Astrocyte of the spinal cord (primary cell): Measurements from ENCODE around the gene ELOF1.
"Not testable (repeated sequence)": the region's sequence is repeated elsewhere in the genome, so short reads cannot be mapped to it uniquely, and the experiment has no call there.

Experiments
- DNase-seq: peaks from one replicate; pipeline ENCODE4 v3.0.0; 2011; ENCODE audit warnings: low read depth, low spot score
- H3K4me3 ChIP-seq: 2 replicates; pipeline ENCODE4 v1.5.1; 2011; ENCODE audit warnings: low read depth, mild to moderate bottlenecking, low read length, moderate library complexity
- in situ Hi-C: cut with HindIII; loops from 2 replicates; pipeline ENCODE4 v1.10.0; 2017; ENCODE audit warnings: low sequenced_read_pairs
- TF ChIP-seq, protein P1 (sequence below): IDR thresholded peaks from 2 replicates; pipeline ENCODE4 v1.5.1; 2012; ENCODE audit warnings: low read depth, mild to moderate bottlenecking, low read length, inconsistent platforms

The ELOF1 gene

DNA sequence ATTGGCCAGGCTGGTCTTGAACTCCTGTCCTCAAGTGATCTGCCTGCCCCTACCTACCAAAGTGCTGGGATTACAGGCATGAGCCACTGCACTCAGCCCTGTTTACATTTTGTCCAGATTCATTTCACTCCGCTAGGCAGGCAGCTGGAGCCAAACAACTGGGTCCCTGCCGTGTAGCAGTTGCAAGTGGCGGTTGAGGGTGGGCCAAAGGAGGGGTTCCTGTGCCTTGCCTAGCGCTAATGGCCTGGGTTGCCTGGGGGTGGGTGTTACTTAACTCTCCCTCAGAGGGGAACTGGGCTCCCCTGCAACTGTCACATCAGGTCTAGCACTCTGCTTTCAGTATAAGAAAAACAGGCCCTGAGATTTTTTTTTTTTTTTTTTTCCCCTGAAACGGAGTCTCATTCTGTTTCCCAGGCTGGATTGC is 11.0 kb upstream of the ELOF1 start:
- TF ChIP-seq, protein P1, sequence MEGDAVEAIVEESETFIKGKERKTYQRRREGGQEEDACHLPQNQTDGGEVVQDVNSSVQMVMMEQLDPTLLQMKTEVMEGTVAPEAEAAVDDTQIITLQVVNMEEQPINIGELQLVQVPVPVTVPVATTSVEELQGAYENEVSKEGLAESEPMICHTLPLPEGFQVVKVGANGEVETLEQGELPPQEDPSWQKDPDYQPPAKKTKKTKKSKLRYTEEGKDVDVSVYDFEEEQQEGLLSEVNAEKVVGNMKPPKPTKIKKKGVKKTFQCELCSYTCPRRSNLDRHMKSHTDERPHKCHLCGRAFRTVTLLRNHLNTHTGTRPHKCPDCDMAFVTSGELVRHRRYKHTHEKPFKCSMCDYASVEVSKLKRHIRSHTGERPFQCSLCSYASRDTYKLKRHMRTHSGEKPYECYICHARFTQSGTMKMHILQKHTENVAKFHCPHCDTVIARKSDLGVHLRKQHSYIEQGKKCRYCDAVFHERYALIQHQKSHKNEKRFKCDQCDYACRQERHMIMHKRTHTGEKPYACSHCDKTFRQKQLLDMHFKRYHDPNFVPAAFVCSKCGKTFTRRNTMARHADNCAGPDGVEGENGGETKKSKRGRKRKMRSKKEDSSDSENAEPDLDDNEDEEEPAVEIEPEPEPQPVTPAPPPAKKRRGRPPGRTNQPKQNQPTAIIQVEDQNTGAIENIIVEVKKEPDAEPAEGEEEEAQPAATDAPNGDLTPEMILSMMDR, result no peak
- in situ Hi-C loops, result no loop called here

DNA sequence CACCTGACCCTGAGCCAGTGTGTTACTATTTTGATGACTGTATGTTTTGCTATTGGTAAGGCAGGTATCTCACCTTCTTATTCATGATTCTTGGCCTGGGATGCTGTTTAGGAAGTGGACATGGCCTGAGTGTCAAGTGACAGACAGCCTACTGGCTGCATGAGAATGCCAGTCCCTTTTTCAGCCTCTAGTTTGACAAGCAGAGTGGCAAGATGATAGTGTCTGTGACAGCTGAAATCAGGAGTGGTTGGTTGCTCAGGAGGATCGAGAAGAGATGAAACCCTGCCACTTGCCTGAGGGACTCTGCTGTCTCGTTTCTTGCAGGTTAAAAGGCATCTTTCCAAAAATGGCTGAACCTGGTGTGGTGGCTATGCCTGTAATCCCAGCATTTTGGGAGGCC is 7.1 kb upstream of the ELOF1 start:
- no peak for DNase-seq
- no peak overlapping the region for H3K4me3 ChIP-seq
- in situ Hi-C loops, result no loop called here
- TF ChIP-seq, protein P1, result no peak

More for the DNA sequence above, 11.0 kb upstream of the ELOF1 start:
- DNase-seq, result no peak
- H3K4me3 ChIP-seq, result no peak overlapping the region

DNA sequence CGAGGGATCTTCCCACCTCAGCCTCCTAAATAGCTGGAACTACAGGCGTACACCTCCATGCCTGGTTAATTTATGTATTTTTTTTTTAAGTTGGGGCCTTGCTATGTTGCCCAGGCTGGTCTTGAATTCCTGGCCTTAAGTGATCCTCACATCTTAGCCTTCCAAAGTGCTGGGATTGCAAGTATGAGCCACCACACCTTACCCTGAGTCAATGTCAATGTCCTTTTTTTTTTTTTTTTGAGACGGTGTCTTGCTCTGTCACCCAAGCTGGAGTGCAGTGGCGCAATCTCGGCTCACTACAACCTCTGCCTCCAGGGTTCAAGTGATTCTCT is 6.6 kb upstream of the ELOF1 start:
- DNase-seq, in situ Hi-C loops: not testable (repeated sequence)

DNA sequence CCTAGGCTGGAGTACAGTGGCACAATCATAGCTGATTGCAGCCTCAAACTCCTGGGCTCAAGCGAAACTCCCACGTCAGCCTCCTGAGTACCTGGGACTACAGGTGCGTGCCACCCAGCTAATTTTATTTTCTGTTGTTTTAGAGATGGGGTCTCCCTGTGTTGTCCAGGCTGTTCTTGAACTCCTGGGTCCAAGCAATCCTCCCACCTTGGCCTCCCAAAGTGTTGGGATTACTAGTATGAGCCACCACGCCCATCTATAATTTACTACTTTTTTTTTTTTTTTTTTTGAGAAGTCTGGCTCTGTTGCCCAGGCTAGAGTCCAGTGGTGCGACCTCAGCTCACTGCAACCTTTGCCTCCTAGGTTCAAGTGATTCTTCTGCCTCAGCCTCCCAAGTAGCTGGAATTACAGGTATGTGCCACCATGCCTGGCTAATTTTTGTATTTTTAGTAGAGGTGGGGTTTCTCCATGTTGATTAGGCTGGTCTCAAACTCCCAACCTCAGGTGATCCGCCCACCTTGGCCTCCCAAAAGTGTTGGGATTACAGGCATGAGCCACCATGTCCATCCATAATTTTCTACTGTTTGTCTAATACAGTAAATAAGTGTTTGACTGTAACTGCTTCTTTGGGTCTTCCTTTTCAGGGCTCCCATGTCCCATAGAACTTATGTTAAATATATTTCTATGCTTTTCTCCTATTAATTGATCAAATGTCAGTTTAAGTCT is 5.2 kb upstream of the ELOF1 start:
- in situ Hi-C loops, DNase-seq, H3K4me3 ChIP-seq: not testable (repeated sequence)

More for the DNA sequence above, 6.6 kb upstream of the ELOF1 start:
- not testable (repeated sequence) for H3K4me3 ChIP-seq

DNA sequence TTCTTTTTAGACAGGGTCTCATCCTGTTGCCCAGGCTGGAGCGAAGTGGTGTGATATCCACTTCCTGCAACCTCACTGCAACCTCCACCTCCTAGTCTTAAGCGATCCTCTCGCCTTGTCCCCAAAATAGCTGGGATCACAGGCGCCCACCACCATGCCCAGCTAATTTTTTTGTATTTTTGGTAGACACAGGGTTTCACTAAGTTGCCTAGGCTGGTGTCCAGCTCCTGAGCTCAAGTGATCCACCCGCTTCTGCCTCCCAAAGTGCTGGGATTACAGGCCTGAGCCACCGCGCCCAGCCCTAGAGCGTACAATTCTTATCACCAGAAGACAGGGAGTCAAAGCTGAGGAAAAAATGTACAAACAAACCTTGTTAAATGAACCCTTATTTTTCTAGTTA is 4.5 kb upstream of the ELOF1 start:
- DNase-seq, result no peak
- TF ChIP-seq, protein P1, result no peak
- H3K4me3 ChIP-seq, result no peak overlapping the region
- in situ Hi-C loops, result no loop called here

DNA sequence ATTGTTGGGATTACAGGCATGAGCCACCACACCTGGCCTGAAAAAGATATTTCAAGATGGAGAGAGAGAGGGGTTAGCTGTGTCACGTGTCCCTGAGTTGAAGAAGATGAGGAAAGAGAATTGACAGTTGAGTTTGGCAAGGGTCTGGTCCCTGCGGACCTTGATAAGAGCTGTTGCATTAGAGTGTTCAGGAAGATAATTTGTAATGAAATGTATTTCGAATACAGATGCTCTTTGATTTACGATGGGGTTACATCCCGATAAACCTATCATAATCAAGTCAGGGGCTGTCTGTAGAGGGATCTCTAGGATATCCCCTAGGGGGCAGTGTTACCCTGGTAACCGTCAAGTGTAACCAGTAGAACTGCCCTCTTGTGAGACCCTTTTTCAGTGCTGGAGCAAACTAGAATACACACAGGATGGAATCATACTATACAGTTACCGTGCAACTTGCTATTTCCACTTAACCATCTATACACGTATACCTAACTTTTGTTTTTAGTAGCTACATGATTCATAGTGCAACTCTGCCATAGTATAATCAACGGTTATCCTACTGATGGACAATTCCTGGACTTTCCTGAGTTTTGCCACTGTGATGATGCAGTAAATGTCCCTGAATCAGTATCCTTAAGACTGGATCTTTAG is 1.5 kb upstream of the ELOF1 start:
- TF ChIP-seq, protein P1, result peak; percentile 62
- H3K4me3 ChIP-seq, result no peak overlapping the region
- DNase-seq, result peak; percentile 66
- in situ Hi-C loops, result no loop called here

DNA sequence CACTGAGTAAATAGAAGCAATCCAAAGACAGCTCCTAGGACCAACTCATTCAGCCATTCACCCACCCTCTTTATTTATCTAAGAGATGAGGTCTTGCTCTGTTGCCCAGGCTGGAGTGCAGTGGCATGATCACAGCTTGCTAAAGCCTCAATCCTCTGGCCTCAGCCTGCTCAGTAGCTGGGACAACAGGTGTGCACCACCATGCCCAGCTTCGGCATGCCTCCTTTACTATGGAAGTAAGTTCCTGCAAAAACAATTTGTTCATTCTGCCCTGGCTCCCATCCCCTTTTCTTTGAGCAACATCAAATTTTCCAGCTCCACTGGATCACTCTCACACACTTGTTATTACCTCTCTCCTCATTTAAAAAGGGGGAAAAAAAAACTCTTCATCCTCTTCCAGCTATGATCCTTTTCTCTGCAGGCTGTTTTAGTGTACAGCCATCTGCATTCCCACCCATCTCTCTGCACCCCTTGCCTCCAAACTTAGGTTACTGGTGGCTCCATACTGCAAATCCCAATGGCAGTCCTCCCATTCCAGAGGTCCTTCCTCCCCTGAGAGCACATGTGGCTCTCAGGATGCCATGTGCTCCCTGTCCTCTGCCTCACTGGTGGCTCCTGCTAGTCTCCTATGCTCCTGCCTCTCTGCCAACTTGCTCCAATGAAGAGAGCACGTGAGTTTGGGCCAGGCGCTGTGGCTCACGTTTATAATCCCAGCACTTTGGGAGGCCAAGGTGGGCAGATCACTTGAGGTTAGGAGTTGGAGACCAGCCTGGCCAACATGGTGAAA is 2.2 kb downstream of the ELOF1 start:
- no peak overlapping the region for H3K4me3 ChIP-seq
- in situ Hi-C loops, result no loop called here
- TF ChIP-seq, protein P1, result no peak
- no peak for DNase-seq
